ENCODE results near the gene RFXAP.

DNA sequence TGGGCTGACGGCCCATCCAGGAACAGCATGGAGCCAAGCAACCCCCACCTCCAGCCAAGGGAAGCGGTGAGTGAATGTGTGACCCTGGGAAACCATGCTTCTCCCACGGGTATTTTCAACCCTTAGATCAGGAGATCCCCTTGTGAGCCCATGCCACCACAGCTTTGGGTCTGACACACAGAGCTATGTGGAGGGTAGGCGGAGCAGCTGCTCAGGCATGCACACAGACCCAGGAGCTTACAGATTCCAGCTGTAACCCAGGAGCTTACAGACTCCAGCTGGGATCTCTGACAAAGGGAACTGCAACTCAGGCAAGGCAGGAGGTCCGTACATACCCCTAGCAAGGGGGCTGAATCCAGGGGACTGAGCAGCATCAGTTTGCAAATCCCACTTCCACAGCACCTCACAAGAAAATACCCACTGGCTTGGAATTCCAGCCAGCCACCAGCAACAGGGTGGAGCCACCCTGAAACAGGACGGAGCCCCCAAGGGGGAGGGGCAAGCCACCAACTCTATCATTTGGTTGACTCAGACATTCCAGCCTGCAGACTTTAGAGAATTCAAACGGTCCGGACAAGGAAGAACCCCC is 40.8 kb upstream of the RFXAP start:
- TF ChIP-seq, protein P1, sequence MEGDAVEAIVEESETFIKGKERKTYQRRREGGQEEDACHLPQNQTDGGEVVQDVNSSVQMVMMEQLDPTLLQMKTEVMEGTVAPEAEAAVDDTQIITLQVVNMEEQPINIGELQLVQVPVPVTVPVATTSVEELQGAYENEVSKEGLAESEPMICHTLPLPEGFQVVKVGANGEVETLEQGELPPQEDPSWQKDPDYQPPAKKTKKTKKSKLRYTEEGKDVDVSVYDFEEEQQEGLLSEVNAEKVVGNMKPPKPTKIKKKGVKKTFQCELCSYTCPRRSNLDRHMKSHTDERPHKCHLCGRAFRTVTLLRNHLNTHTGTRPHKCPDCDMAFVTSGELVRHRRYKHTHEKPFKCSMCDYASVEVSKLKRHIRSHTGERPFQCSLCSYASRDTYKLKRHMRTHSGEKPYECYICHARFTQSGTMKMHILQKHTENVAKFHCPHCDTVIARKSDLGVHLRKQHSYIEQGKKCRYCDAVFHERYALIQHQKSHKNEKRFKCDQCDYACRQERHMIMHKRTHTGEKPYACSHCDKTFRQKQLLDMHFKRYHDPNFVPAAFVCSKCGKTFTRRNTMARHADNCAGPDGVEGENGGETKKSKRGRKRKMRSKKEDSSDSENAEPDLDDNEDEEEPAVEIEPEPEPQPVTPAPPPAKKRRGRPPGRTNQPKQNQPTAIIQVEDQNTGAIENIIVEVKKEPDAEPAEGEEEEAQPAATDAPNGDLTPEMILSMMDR (conservative IDR thresholded peaks at IDR 0.05; ENCODE audit: low read length) = no peak
- no peak for TF ChIP-seq EZH2phosphoT487 (IDR thresholded peaks at IDR 0.05; ENCODE audit: borderline replicate concordance, low read depth, low read length)
